ENCODE results near the gene TSPAN9. TPM values are rescaled to one million over a fixed set of nuclear protein-coding genes. Genes with fewer than 3 reads are reported as not detected.

TSPAN9 gene
- total RNA-seq, 1 donor from 2014 or later = 31.7 TPM

DNA sequence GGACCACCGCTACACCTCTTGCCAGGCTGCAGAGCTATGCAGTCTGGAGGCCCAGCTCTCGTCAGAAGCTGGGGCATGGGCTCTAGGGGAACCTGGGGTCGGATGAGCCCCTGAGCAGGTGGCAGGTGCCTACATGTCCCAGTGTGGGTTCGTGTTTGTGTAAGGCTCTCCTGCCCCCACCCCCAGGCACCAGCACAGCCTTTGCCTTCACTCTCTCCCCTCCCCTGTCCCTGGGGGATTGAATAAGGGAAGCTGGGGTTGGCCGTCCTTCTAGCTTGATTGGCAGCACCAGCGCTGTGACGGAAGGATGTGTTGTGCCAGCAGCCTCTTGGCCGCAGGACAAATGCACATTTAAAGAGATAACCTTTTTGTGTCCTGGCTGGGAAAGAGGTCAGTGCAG is 34.8 kb upstream of the TSPAN9 start:
- no peak overlapping the region for H3K4me3 Mint-ChIP-seq

DNA sequence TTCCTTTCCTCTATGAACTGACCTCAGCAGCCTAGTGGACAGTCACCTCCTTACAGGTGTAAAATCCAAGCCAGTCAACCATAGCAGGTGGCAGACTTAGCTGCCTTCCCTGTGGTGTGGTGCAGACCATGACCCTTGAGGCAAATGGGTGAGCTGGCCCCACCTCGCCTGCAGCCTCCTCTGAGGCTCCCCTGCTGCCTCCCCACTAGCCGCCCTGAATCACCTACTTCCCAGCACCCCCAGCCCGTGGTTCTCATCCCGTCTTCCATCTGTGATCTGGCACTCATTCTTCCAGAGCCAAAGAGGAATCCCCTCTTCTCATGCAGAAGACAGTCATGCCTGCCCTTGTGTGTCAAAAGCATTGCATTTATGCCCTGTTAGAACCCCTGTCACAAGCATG is 34.4 kb upstream of the TSPAN9 start:
- Mint-ChIP-seq H3K27me3 (peaks cover 3% of the 10 kb centered on the region), H3K4me3 (no peak overlapping the region), H3K27ac (no peak overlapping the region), H3K36me3 (peaks cover 3% of the 10 kb centered on the region), H3K4me1 (ENCODE audit: unreplicated experiment) (no peaks in the 10 kb centered on the region), H3K9me3 (no peaks in the 10 kb centered on the region)
- DNase-seq (ENCODE audit: extremely low spot score, unreplicated experiment) = no peak
- TF ChIP-seq, protein P1, sequence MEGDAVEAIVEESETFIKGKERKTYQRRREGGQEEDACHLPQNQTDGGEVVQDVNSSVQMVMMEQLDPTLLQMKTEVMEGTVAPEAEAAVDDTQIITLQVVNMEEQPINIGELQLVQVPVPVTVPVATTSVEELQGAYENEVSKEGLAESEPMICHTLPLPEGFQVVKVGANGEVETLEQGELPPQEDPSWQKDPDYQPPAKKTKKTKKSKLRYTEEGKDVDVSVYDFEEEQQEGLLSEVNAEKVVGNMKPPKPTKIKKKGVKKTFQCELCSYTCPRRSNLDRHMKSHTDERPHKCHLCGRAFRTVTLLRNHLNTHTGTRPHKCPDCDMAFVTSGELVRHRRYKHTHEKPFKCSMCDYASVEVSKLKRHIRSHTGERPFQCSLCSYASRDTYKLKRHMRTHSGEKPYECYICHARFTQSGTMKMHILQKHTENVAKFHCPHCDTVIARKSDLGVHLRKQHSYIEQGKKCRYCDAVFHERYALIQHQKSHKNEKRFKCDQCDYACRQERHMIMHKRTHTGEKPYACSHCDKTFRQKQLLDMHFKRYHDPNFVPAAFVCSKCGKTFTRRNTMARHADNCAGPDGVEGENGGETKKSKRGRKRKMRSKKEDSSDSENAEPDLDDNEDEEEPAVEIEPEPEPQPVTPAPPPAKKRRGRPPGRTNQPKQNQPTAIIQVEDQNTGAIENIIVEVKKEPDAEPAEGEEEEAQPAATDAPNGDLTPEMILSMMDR (conservative IDR thresholded peaks at IDR 0.05) = no peak

More for the DNA sequence above, 34.8 kb upstream of the TSPAN9 start:
- H3K9me3 Mint-ChIP-seq = no peaks in the 10 kb centered on the region
- TF ChIP-seq, protein P1 (conservative IDR thresholded peaks at IDR 0.05) = no peak
- H3K27me3 Mint-ChIP-seq = peaks cover 3% of the 10 kb centered on the region
- H3K4me1 Mint-ChIP-seq (ENCODE audit: unreplicated experiment) = no peaks in the 10 kb centered on the region
- no peak overlapping the region for H3K27ac Mint-ChIP-seq
- H3K36me3 Mint-ChIP-seq = peaks cover 3% of the 10 kb centered on the region
- no peak for DNase-seq (ENCODE audit: extremely low spot score, unreplicated experiment)

DNA sequence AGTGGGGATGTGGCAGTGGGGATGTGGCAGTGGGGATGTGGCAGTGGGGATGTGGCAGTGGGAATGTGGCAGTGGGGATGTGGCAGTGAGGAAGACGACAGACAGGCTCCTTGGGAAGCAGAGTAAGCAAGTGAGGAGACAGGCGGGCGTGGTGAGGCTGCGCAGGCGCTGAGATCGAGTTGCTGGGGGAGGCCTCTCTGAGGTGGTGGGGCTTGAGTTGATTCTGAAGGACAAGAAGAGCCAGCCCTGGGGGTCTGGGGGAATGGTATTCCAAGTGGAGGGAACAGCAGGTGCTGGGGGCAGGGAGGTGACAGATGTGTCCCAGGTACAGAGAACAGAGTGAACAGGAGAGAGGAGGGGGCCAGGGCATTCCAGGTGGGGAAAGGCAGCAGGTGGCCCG is 33.8 kb upstream of the TSPAN9 start:
- peaks cover 3% of the 10 kb centered on the region for H3K36me3 Mint-ChIP-seq
- no peak for DNase-seq (ENCODE audit: extremely low spot score, unreplicated experiment)
- TF ChIP-seq, protein P1 (conservative IDR thresholded peaks at IDR 0.05) = no peak
- no peaks in the 10 kb centered on the region for H3K4me1 Mint-ChIP-seq (ENCODE audit: unreplicated experiment)
- peaks cover 6% of the 10 kb centered on the region for H3K27me3 Mint-ChIP-seq
- no peak overlapping the region for H3K27ac Mint-ChIP-seq
- no peaks in the 10 kb centered on the region for H3K9me3 Mint-ChIP-seq
- H3K4me3 Mint-ChIP-seq = no peak overlapping the region

DNA sequence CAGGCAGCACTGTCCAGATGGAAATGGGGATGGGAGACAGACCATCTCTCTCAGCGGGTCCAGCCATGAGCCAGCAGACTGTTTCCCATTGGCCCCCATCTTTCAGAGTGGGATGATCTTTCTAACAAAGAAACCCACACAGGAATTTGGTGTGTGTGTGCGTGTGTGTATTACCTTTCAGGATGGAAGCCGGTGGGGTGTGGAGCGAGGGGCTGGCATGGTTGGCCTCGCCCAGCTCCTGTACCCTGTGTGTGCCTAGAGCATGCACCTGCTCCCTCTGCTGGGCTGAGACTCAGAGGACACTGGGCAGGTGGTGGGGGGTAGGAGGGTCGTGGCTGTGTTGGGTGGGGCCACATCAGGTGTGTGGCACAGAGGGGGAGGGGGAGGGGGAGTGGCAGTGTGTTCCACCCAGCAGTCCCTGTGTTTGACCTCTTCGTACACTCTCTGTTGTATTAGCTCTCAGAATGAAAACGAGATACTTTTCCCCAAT is 33.0 kb upstream of the TSPAN9 start:
- Mint-ChIP-seq H3K27me3 (peaks cover 8% of the 10 kb centered on the region), H3K4me3 (no peak overlapping the region), H3K36me3 (no peaks in the 10 kb centered on the region), H3K27ac (no peak overlapping the region), H3K4me1 (ENCODE audit: unreplicated experiment) (no peaks in the 10 kb centered on the region), H3K9me3 (no peaks in the 10 kb centered on the region)
- TF ChIP-seq, protein P1 (conservative IDR thresholded peaks at IDR 0.05) = no peak
- no peak for DNase-seq (ENCODE audit: extremely low spot score, unreplicated experiment)

DNA sequence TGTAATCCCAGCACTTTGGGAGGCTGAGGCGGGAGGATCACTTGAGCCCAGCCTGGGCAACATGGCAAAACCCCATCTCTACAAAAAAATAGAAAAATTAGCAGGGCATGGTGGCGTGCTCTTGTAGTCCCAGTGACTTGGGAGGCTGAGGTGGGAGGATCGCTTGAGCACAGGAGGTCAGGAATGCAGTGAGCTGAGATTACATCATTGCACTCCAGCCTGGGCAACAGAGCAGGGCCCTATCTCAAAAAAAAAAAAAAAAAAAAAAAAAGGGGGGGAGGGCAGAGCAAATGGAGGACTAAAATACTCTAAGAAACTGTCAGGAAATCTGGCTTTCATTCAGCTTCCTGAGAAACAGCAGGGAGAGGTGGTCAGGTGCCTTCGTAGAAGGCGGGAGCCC is 31.7 kb upstream of the TSPAN9 start:
- H3K4me3 Mint-ChIP-seq = no peak overlapping the region
- no peaks in the 10 kb centered on the region for H3K36me3 Mint-ChIP-seq
- H3K27ac Mint-ChIP-seq = no peak overlapping the region
- no peak for DNase-seq (ENCODE audit: extremely low spot score, unreplicated experiment)
- H3K9me3 Mint-ChIP-seq = no peaks in the 10 kb centered on the region
- TF ChIP-seq, protein P1 (conservative IDR thresholded peaks at IDR 0.05) = no peak
- peaks cover 19% of the 10 kb centered on the region for H3K27me3 Mint-ChIP-seq
- no peaks in the 10 kb centered on the region for H3K4me1 Mint-ChIP-seq (ENCODE audit: unreplicated experiment)

DNA sequence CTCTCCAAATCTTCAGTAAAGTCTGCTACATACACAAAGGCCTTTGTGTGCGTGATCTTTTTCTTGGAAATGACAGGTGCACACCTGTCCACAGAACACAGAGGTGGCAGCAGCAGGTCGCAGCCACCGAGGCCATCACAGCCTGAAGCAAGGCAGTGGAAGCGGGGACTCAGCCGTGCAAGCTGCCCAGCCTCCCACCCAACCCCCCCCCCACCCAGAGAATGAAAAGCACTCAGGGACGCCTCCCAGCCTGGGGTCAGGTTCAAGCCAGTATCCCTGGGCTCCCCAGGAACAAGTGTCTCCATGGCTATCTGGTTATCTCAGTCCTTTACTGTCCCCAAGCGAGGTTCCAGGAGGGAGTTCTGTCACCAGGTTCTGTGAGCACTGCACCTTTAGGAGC is 31.2 kb upstream of the TSPAN9 start:
- no peak for DNase-seq (ENCODE audit: extremely low spot score, unreplicated experiment)
- H3K27ac Mint-ChIP-seq = no peak overlapping the region
- no peaks in the 10 kb centered on the region for H3K9me3 Mint-ChIP-seq
- no peak overlapping the region for H3K4me3 Mint-ChIP-seq
- H3K4me1 Mint-ChIP-seq (ENCODE audit: unreplicated experiment) = no peaks in the 10 kb centered on the region
- TF ChIP-seq, protein P1 (conservative IDR thresholded peaks at IDR 0.05) = no peak
- H3K27me3 Mint-ChIP-seq = peaks cover 19% of the 10 kb centered on the region
- no peaks in the 10 kb centered on the region for H3K36me3 Mint-ChIP-seq

All from type B pancreatic cell (in vitro differentiated cells).